NCI-H748 (cell line): ENCODE results near the gene EGFR.

Source experiments
- DNase-seq: peaks from one replicate; lab custom pipeline; 2025; ENCODE audit not compliant: unreplicated experiment; lab: John Stamatoyannopoulos, UW

Gene EGFR

GRCh38 chr7:55060636-55061022, 41.8 kb downstream of the EGFR start:
- no peak for DNase-seq

- DNase-seq: no peak
Measured at GRCh38 chr7:55061726-55062499, 43.1 kb downstream of the EGFR start.

- DNase-seq: no peak
Measured at GRCh38 chr7:55063061-55063460, 44.2 kb downstream of the EGFR start.

- no peak for DNase-seq
Measured at GRCh38 chr7:55063633-55064032, 44.8 kb downstream of the EGFR start.

- DNase-seq: no peak
Measured at GRCh38 chr7:55065079-55065478, 46.3 kb downstream of the EGFR start.

GRCh38 chr7:55065511-55066229, 46.9 kb downstream of the EGFR start:
- no peak for DNase-seq

GRCh38 chr7:55066524-55066923, 47.7 kb downstream of the EGFR start:
- no peak for DNase-seq

DNA sequence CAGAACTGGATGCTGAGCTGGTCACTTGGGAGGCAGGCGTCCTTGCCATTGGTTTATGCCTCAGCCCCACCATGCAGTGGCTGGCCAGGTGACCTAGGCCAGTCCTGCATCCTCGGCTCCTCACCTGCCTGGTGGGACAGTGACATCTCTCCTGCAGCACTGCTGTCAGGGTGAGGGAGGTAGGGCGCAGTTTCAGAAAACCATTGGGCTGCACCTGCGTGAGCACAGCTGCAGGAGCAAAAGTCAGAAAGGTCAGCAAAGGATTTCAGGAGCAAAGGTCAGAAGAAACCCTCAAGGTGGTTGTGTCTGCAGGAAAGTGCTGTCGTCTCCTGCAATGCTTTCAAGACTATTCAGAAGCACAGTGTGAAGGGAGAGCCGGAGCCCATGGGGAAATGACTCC, 48.1 kb downstream of the EGFR start:
- DNase-seq: no peak

- no peak for DNase-seq
Measured at GRCh38 chr7:55067748-55068147, 48.9 kb downstream of the EGFR start.

DNA sequence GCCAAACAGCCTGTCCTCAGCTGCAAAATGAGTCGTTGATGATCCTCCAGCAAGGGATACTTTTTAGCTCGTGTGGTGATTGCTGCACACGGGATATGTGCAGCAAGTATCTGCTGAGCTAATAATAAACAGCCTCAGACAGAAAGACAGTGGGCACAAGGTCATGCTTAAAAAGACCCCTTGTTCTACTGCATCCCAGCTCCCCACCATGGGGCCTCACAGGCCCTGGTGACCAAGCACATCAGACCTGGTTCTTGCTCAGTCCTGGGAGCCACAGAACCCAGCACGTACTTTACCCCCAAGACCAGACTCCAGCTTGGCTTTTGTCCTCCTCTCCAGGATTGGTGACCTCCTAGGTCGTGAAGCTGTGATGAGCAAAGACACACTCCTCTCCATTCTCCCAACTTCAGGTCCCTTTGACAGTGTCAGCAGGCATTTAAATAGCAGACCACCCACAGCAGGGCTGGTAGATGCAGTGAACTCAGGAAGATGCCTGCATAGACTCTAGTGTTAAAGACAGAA, 50.5 kb downstream of the EGFR start:
- DNase-seq: no peak

- DNase-seq: no peak
Measured at GRCh38 chr7:55070271-55070743, 51.5 kb downstream of the EGFR start.

GRCh38 chr7:55070854-55071253, 52.0 kb downstream of the EGFR start:
- no peak for DNase-seq

DNA sequence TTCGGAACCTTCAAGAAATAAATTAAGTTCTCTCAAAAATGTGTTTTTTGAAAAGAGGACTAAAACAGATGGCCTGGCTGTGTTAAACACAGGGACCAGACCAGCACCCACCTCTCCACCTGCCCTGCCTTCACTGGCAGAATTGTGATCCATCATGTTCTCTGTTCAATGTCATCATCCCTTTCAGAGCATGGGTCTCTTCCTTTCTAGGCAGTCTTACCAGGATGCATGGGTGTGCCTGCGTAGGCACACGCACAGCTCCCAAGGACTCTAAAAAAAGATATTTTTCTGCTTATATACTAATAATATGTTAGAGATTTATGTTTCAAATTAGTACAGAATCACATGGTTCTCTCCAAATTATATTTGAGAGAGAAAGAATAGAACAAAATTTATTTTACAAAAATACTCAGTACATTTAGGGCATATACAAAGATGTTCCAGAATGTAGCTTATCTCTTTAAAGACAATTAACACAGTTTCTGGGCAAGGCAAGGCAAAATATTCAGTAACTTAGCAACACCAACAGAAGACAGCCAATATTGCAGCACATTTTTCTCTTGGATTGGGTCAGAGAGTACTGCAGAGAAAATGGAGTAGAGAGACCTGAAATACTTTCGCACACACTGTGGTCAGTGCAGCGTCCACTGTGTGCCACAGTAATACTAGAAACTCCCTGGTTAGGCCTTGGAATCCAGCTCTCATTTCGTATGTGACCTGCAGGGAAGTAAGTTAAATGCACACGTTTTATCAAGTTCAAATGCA, 52.8 kb downstream of the EGFR start:
- no peak for DNase-seq

DNA sequence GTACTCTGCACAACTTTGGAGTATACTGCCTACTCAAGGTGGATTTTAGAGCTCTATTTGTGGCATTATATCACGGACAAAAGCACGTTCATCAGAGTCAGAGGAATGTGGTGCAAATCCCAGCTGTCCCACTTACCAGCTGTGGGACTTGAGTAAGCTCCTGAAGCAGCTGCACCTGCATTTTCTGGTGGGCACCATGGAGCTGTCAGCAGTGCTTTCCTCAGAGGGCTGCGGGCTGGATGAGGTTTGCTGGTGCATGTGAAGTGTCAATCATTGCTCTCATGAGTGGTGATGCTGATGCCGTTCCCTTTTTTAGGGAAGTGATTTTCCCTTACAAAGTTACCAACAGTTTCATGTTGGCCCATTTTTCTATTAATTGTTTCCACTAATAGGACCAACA, 53.4 kb downstream of the EGFR start:
- peak; percentile 10 for DNase-seq

GRCh38 chr7:55073051-55073511, 54.3 kb downstream of the EGFR start:
- DNase-seq: peak; percentile 15

GRCh38 chr7:55073976-55074528, 55.2 kb downstream of the EGFR start:
- peak; percentile 97 for DNase-seq

GRCh38 chr7:55075464-55076021, 56.7 kb downstream of the EGFR start:
- DNase-seq: no peak

GRCh38 chr7:55077561-55078410, 59.0 kb downstream of the EGFR start:
- DNase-seq: no peak

GRCh38 chr7:55078465-55079372, 59.9 kb downstream of the EGFR start:
- DNase-seq: peak; percentile 36
